Keratinocyte (primary cell): ENCODE results near the gene PDZD7. TPM values are rescaled to one million over a fixed set of nuclear protein-coding genes. Genes with fewer than 3 reads are reported as not detected.

Experiments used
- DNase-seq: peaks from one replicate; pipeline ENCODE4 v3.0.0-alpha.2; 2011; ENCODE audit warnings: low read depth, missing footprints, low spot score
- FAIRE-seq: peaks from 2 replicates; lab custom pipeline; 2011; peaks lifted over from hg19 to GRCh38; lab: Jason Lieb, UNC
- H2AFZ ChIP-seq: 2 replicates; pipeline ENCODE4 v1.6.0; 2012; ENCODE audit warnings: low read length, control low read depth, inconsistent platforms; ENCODE audit not compliant: control insufficient read depth
- H3K27ac ChIP-seq: 2 replicates; pipeline ENCODE4 v1.5.1; 2011; ENCODE audit warnings: low read length; ENCODE audit not compliant: control insufficient read depth, insufficient read depth
- H3K27me3 ChIP-seq: 3 replicates; pipeline ENCODE4 v1.6.0; 2011; ENCODE audit warnings: low read length; ENCODE audit not compliant: control insufficient read depth, insufficient read depth; ENCODE audit errors: extremely low read depth
- H3K36me3 ChIP-seq, 2 experiments: 2 replicates in 1 of 2; 3 replicates in 1 of 2; pipeline ENCODE4 v1.5.1; 2011; ENCODE audit warnings: low read length in 2 of 2, mild to moderate bottlenecking in 1 of 2; ENCODE audit not compliant: control insufficient read depth in 2 of 2, insufficient read depth in 2 of 2; ENCODE audit errors: extremely low read depth in 1 of 2
- H3K4me1 ChIP-seq: 3 replicates; pipeline ENCODE4 v1.5.1; 2011; ENCODE audit warnings: low read length; ENCODE audit not compliant: control insufficient read depth, insufficient read depth; ENCODE audit errors: extremely low read depth
- H3K4me2 ChIP-seq: 3 replicates; pipeline ENCODE4 v1.6.0; 2011; ENCODE audit warnings: low read depth, low read length; ENCODE audit not compliant: control insufficient read depth, insufficient read depth; ENCODE audit errors: extremely low read depth
- H3K4me3 ChIP-seq, 3 experiments: fragments of 200-600 bp in 1 of 3; sonication (generic) in 1 of 3; 2 replicates in 2 of 3; 3 replicates in 1 of 3; pipeline ENCODE4 v1.5.1; 2011 to 2016; ENCODE audit warnings: low read length in 3 of 3, mild to moderate bottlenecking in 3 of 3, control low read depth in 2 of 3, inconsistent platforms in 1 of 3, low read depth in 1 of 3, mixed read lengths in 1 of 3, mixed run types in 1 of 3, moderate library complexity in 1 of 3; ENCODE audit not compliant: control insufficient read depth in 2 of 3, insufficient read depth in 2 of 3; ENCODE audit errors: extremely low read depth in 1 of 3
- H3K79me2 ChIP-seq: 2 replicates; pipeline ENCODE4 v1.6.0; 2012; ENCODE audit warnings: low read length; ENCODE audit not compliant: control insufficient read depth, insufficient read depth
- H3K9ac ChIP-seq: 3 replicates; pipeline ENCODE4 v1.6.0; 2011; ENCODE audit warnings: low read length; ENCODE audit not compliant: control insufficient read depth, insufficient read depth; ENCODE audit errors: extremely low read depth
- H3K9me1 ChIP-seq: 3 replicates; pipeline ENCODE4 v1.6.0; 2011; ENCODE audit warnings: low read length; ENCODE audit not compliant: control insufficient read depth, insufficient read depth; ENCODE audit errors: extremely low read depth
- H3K9me3 ChIP-seq: 2 replicates; pipeline ENCODE4 v1.5.1; 2012; ENCODE audit warnings: low read depth, low read length; ENCODE audit not compliant: control insufficient read depth
- H4K20me1 ChIP-seq: 3 replicates; pipeline ENCODE4 v1.6.0; 2011; ENCODE audit warnings: low read length; ENCODE audit not compliant: control insufficient read depth, insufficient read depth; ENCODE audit errors: extremely low read depth
- EZH2 ChIP-seq: IDR thresholded peaks from one replicate; pipeline ENCODE4 v1.6.1; 2012; ENCODE audit warnings: inconsistent platforms, mild to moderate bottlenecking, low read length, moderate library complexity
- dilution Hi-C: fragments of 300-500 bp; cut with MboI; formaldehyde crosslinking; loops from one replicate; pipeline ENCODE4 v1.7.0; 2020; ENCODE audit warnings: low sequenced_read_pairs; ENCODE audit not compliant: extremely low pct_ligation_motif_present
- polyA plus RNA-seq, 5 experiments: library from polyadenylated mRNA; depleted of rRNA in 3 of 5; stranded (reverse) in 3 of 5; stranded (forward) in 1 of 5; unstranded in 1 of 5; fragments of >200 nt; gene quantifications; 1 replicate in 1 of 5; 2 replicates in 3 of 5; 3 replicates in 1 of 5; pipeline versions ENCODE4 v1.2.1 to v1.2.3, GENCODE V29; 2011 to 2012; ENCODE audit warnings: missing spikeins in 2 of 5, low read depth in 1 of 5, low replicate concordance in 1 of 5
- TF ChIP-seq, protein P1 (sequence below), 3 experiments: IDR thresholded peaks in 1 of 3; conservative IDR thresholded peaks in 1 of 3; optimal IDR thresholded peaks in 1 of 3; 2 replicates in 2 of 3; 3 replicates in 1 of 3; pipeline versions ENCODE3 to v1.5.1; 2011; ENCODE audit warnings: low read length in 3 of 3, mild to moderate bottlenecking in 3 of 3, moderate library complexity in 2 of 3, control low read depth in 1 of 3, inconsistent platforms in 1 of 3; ENCODE audit not compliant: insufficient read depth in 2 of 3; ENCODE audit errors: extremely low read depth in 1 of 3

PDZD7 gene
- polyA plus RNA-seq, 1 donor (not counting 4 experiments of a cell fraction or from before 2014, with no cell fraction given), result 0.54 TPM

DNA sequence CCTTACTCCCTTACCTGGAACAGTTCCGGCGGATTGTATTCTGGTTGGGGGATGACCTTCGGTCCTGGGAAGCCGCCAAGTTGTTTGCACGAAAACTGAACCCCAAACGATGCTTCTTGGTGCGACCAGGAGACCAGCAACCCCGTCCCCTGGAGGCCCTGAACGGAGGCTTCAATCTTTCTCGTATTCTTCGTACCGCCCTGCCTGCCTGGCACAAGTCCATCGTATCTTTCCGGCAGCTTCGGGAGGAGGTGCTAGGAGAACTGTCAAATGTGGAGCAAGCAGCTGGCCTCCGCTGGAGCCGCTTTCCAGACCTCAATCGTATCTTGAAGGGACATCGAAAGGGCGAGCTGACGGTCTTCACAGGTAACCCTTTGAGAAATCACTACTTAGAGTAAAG, 41.8 kb downstream of the PDZD7 start:
- Histone ChIP-seq H3K36me3 (peaks cover 30 to 33% of the 10 kb centered on the region in 2 experiments), H3K4me1 (peaks cover 17% of the 10 kb centered on the region), H3K27me3 (no peaks in the 10 kb centered on the region), H4K20me1 (no peaks in the 10 kb centered on the region), H3K9me3 (no peaks in the 10 kb centered on the region), H3K4me2 (peak overlapping the region; percentile 31), H3K27ac (no peak overlapping the region), H3K79me2 (peaks cover 56% of the 10 kb centered on the region), H3K9ac (peak overlapping the region; percentile 11), H3K9me1 (peaks cover 4% of the 10 kb centered on the region), H3K4me3 (no peak overlapping the region), H2AFZ (no peak overlapping the region)
- no peak for FAIRE-seq
- TF ChIP-seq, protein P1, sequence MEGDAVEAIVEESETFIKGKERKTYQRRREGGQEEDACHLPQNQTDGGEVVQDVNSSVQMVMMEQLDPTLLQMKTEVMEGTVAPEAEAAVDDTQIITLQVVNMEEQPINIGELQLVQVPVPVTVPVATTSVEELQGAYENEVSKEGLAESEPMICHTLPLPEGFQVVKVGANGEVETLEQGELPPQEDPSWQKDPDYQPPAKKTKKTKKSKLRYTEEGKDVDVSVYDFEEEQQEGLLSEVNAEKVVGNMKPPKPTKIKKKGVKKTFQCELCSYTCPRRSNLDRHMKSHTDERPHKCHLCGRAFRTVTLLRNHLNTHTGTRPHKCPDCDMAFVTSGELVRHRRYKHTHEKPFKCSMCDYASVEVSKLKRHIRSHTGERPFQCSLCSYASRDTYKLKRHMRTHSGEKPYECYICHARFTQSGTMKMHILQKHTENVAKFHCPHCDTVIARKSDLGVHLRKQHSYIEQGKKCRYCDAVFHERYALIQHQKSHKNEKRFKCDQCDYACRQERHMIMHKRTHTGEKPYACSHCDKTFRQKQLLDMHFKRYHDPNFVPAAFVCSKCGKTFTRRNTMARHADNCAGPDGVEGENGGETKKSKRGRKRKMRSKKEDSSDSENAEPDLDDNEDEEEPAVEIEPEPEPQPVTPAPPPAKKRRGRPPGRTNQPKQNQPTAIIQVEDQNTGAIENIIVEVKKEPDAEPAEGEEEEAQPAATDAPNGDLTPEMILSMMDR (optimal IDR thresholded peaks at IDR 0.05 in 1 of 3, IDR thresholded peaks at IDR 0.05 in 1 of 3, conservative IDR thresholded peaks at IDR 0.05 in 1 of 3; ENCODE audit: extremely low read depth in 1 of 3, insufficient read depth in 2 of 3, low read length in 3 of 3), result no peak
- no peak for TF ChIP-seq EZH2
- no peak for DNase-seq
- dilution Hi-C loops, result no loop called here

DNA sequence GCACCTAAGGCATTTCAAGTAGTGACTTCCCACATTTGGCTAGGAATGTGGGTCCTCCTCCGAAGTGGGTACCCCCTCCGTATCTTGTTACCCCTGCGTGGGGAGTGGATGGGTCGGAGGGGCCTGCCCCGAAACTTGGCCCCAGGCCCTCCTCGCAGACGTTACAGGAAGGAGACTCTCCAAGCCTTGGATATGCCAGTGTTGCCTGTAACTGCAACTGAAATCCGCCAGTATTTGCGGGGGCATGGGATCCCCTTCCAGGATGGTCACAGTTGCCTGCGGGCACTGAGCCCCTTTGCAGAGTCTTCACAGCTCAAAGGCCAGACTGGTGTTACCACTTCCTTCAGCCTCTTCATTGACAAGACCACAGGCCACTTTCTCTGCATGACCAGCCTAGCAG, 42.8 kb downstream of the PDZD7 start:
- TF ChIP-seq, protein P1 (optimal IDR thresholded peaks at IDR 0.05 in 1 of 3, IDR thresholded peaks at IDR 0.05 in 1 of 3, conservative IDR thresholded peaks at IDR 0.05 in 1 of 3; ENCODE audit: extremely low read depth in 1 of 3, insufficient read depth in 2 of 3, low read length in 3 of 3), result no peak
- TF ChIP-seq EZH2, result no peak
- Histone ChIP-seq H3K9me3 (no peaks in the 10 kb centered on the region), H3K4me1 (peaks cover 17% of the 10 kb centered on the region), H3K27me3 (no peaks in the 10 kb centered on the region), H3K27ac (peak overlapping the region; percentile 63), H3K4me2 (peak overlapping the region; percentile 97), H3K9me1 (peaks cover 4% of the 10 kb centered on the region), H2AFZ (no peak overlapping the region), H3K9ac (peak overlapping the region; percentile 85), H4K20me1 (no peaks in the 10 kb centered on the region), H3K36me3 (peaks cover 28 to 34% of the 10 kb centered on the region in 2 experiments), H3K79me2 (peaks cover 56% of the 10 kb centered on the region), H3K4me3 (peak overlapping the region; percentile 85 to 98 (median 87))
- DNase-seq (no peak), FAIRE-seq (no peak)
- dilution Hi-C loops, result no loop called here
